ENCODE measurements around the gene STYXL1.
"Not testable (repeated sequence)": the region's sequence is repeated elsewhere in the genome, so short reads cannot be mapped to it uniquely, and the experiment has no call there.

The STYXL1 gene

GRCh38 chr7:76023002-76023401 is 24.8 kb downstream of the STYXL1 start:
- no peak for DNase-seq

DNA sequence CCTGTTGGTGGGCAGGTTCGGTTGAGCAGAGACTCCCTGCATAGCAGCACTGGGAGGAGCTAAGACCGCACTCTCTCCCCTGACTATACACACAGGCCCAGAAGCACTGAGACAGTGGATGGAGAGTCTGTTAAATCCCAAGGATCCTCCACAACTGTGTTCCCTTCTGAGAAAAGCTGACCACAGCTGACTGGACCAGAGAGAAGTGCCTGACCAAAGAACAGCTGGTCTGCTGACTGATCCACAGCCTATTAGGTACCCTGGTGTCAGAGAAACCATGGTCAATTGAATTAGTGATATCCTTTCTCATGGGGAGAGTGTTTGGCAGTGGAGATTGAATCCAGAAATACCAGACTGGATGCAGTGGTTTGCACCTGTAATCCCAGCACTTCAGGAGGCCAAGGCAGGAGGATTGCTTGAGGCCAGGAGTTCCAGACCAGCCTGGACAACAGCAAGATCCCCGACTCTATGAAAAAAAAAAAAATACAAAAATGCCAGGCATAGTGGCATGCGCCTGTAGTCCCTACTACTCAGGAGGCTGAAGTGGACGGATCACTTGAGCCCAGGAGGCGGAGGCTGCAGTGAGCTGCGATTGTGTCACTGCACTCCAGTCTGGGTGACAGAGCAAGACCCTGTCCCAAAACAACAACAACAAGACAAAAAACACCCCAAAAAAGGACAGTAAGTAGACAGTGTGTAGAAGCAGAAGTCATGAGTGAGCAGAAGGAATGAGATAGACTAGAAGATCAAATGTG is 25.6 kb downstream of the STYXL1 start:
- no peak for DNase-seq

DNA sequence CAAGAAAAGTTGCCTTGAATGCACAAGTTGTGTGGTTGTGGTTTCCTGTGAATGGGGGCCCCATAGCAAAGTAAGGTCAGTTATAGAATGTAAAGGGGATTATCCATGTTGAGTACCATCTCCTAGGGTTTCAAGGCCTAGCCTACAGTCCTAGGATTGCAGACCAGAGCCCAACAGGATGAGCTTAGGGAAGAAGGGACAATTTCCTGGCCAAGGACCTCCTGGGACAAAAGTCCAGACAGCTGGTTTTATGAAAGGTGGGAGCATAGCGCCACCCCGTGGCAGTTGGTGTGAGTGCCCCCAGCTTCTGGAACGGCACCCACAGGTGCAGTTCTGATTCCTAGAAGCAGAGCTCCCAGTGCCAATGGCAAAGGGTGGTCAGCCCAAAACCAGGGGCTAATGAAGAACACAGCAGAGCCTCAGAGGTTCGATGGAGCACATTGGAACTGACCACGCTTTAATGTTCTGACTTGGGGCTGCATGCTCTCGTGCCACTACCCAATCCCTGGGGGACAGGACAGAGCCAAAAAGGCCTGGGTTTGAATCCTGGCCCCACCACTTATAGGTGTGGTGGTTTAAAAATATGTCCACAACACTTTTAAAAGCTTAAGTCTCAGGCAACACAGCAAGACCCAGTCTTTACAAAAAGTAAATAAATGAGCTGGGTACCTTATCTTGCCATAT is 27.6 kb downstream of the STYXL1 start:
- peak; percentile 25 for DNase-seq

DNA sequence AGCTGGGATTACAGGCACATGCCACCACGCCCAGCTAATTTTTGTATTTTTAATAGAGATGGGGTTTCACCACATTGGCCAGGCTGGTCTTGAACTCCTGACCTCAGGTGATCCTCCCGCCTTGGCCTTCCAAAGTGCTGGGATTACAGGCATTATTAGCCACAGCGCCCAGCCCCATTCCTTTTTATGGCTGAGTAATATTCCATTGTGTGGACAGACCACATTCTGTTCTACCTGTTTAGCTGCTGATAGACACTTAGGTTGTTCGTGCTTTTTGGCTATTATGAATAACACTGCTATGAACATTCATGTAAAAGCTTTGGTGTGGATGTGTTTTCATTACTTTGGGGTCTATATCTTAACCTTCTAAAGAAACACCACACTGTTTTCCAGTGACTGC is 29.3 kb downstream of the STYXL1 start:
- DNase-seq = not testable (repeated sequence)

DNA sequence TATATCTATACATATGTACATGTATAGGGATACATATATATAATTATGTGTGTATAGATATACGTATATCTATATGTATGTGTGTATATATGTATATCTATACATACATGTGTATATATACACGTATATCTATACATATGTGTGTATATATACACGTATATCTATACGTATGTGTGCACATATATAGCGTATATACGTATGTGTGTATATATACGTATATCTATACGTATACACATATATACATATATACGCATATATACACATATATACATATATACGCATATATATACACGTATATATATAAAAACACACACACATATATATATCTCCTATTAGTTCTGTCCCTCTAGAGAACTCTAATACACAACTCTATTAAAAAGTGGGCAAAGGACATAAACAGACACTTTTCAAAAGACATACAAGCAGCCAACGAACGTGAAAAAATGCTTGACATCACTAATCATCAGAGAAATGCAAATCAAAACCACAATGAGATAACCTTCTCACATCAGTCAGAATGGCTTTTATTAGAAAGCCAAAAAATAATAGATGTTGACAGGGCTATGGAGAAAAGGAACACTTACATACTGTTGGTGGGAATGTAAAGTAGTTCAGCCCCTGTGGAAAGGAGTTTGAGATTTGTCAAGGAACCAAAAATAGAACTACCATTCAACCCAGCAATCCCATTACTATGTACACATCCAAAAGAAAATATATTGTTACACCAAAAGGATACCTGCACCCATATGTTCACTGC is 31.4 kb downstream of the STYXL1 start:
- no peak for DNase-seq

GRCh38 chr7:76011442-76011861 is 36.3 kb downstream of the STYXL1 start:
- no peak for DNase-seq

DNA sequence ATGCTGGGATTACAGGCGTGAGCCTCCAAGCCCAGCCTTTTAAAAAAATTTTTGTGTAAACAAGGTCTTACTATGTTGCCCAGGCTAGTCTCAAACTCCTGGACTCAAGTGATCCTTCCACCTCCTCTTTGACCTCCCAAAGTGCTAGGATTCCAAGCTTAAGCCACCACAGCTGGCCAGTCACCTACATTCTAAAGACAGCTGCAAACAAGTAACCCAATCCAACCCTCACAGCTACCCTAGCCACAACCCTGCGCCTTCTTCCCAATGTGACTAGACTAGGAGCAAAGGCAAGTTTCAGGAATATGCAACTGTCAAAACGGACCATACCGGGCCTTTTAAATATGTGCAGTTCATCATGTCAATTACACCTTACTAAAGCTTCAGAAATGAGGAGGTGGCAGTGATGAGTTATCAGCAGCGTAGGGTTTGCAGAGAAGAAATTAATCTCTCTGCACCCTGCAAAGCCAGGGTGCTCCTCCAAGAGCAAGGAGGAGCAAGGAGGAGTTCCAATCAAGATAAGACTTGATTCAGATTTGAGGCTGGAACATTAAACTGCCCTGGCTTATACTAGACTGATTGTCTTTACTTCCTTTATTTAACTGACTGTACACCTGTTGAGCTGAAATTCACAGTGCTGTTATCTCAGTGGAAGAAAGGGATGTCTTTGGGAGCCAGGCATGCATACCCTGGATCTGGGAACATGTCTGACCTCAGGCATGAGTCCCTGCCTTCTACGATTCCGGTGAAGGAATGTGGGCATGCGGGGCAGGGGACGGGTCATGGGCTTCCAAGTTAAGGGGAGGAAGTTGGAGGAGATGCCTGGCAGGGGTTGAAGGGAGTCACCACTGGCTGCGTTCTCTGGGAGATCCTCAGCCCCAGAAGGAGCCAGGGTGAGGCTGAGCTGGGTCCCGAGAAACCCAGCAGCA is 37.9 kb downstream of the STYXL1 start:
- no peak for DNase-seq

GRCh38 chr7:76008156-76008687 is 39.6 kb downstream of the STYXL1 start:
- no peak for DNase-seq

- DNase-seq = not testable (repeated sequence)
Observed at GRCh38 chr7:76005004-76005403, 42.8 kb downstream of the STYXL1 start.

DNA sequence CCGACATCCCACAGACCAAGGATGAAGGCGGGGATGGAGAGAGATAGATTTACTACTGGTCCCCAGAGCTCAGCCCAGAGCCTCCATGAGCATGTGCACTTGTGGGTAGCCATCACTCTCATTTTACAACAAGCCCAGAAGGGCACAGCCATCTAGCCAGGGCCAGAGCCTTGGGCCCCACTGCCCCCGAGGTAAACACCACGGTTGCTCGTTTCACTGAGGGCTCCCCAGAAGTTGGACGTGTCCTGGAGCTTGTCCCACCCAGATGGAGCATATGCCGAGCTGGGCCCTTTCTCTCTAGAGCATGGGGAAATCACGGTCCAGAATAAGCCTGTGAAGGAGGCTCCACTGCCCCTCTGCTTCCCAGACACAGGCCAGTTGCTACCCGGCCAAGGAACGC is 44.4 kb downstream of the STYXL1 start:
- DNase-seq = no peak

- DNase-seq = no peak
Observed at GRCh38 chr7:76002822-76003221, 45.0 kb downstream of the STYXL1 start.

GRCh38 chr7:76002139-76002538 is 45.7 kb downstream of the STYXL1 start:
- DNase-seq = no peak

DNA sequence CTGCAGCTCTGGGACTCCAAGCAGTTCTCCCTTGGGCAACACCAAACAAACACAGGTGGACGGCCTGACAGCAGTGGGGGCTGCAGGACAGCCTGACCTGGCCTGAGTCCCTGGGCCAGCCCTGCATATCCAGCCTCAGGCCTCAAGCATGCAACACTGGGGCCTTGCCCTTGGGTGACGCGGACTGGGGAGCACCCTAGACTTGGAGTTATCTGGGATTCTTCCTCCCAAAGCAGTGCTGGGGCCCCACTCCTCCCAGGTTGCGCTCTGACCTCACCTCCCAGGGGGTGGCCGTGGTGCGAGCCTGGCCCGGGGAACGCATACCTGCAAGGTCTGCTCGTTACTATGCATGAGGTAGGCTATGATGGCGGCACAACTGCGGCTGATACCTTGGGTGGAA is 47.2 kb downstream of the STYXL1 start:
- no peak for DNase-seq

GRCh38 chr7:75998038-75998437 is 49.8 kb downstream of the STYXL1 start:
- DNase-seq = no peak

GRCh38 chr7:75996476-75996875 is 51.3 kb downstream of the STYXL1 start:
- DNase-seq = no peak

GRCh38 chr7:75995996-75996395 is 51.8 kb downstream of the STYXL1 start:
- DNase-seq = no peak

DNA sequence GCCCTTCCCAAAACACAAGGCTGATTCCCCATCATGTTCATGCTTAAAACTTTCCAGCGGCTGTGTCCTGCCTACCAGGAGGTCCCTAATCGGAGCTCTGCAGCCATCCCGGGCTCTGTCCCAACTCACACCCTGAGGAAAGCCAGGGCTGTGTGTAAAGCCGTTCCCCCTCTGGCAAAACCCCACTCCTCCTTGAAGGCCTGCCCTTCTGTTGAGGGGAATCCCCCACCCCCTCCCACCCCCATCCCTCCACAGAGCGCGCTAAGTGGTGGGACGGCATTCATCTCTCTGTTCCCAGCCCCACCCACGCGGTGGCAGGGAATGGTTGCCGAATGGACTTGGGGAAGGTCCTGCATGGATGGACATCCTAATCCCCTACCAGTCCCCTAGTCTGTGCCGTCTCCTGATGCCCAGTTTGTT is 52.7 kb downstream of the STYXL1 start:
- DNase-seq = no peak

DNA sequence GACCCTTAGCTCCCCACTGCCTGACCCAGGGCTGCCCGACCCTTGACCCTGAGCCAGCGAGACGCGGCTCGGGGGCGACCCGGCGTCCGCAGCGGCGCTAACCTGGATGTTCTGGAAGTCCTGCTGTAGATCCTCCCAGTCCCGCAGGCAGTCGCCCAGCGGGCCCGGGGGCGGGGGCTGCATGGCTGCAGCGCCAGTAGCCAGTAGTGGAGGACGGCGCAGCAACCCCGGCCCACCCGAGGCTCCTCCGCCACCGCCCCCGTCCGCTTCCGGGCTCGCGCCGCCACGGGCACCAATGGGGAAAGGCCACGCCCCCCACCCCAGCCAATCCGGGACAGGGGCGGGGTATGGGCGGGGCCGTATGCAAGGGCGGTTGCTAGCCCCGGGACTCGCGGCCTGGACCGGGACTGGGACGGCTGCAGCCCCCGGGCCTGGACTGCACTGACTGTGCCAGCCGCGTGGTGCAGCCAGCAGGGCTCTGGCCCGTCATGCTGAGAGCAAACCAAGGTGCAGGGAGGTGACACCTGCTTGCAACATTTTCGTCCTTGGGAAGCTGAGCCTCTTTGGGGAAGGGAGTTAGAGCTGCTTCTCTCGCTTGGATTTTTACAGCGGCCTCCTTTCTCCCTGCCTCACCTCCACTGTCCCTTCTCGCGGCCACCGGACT is 53.3 kb downstream of the STYXL1 start, which contains the start of gene TMEM120A:
TMEM120A (minus strand) TSS at position 208 of the 664 bp plus-strand sequence; CDS start at position 183, 25 bp downstream.
- DNase-seq = peak; percentile 86

GRCh38 chr7:75993689-75994387 is 54.0 kb downstream of the STYXL1 start:
- peak; percentile 44 for DNase-seq

DNA sequence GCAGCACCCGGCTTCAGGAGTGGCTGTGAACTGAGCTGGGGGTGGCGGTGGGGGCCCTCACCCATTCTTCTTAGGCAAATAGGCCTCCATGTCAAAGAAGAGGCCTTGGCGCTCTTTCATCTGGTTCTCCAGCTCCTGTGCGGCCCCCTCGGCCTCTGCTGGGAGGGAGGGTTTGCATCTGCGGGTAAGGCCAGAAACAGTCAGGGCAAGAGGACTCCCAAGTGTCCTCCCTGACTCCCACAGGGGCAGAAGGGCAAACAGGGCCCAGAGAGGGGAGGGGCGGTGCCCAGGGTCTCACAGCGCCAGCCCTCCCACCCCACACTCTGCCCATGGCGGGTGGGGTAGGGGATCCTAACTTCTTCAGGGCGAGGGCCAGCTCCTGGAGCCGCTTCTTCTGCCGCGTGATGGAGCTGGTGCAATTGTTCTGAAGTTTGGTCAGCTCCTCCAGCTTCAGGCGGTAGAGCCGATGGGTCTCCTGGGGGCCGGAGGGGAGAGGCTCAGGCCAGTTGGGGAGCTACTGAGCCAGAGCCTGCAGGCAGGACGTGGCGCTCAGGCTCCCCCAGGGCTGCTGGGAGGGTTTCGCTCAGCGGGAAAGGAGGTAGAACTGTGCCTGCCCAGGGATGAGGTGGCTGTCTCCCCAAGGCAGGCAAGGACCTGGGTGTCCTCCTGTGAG is 55.6 kb downstream of the STYXL1 start:
- DNase-seq = no peak
